Measurements from ENCODE around the gene REEP1. TPM values are rescaled to one million over a fixed set of nuclear protein-coding genes. Genes with fewer than 3 reads are reported as not detected.

The REEP1 gene
- total RNA-seq, 2 experiments from 2014 or later, result 0.11 TPM; not detected in 1

GRCh38 chr2:86224645-86225355 is 112.6 kb downstream of the REEP1 start:
- Mint-ChIP-seq H3K4me1 (peaks cover 17% of the 10 kb centered on the region), H3K36me3 (no peaks in the 10 kb centered on the region), H3K4me3 (no peak overlapping the region), H3K9me3 (no peaks in the 10 kb centered on the region), H3K27me3 (peaks cover 4% of the 10 kb centered on the region), H3K27ac (peak overlapping the region; percentile 94)
- POLR2A ChIA-PET, result interaction anchor here (1.8 kb wide), 1 partner anchor 217 kb away, joined by 14 read pairs; the partner anchor contains the start of gene KDM3A
- ATAC-seq (ENCODE audit: low read depth) (no peak), DNase-seq (no peak)

DNA sequence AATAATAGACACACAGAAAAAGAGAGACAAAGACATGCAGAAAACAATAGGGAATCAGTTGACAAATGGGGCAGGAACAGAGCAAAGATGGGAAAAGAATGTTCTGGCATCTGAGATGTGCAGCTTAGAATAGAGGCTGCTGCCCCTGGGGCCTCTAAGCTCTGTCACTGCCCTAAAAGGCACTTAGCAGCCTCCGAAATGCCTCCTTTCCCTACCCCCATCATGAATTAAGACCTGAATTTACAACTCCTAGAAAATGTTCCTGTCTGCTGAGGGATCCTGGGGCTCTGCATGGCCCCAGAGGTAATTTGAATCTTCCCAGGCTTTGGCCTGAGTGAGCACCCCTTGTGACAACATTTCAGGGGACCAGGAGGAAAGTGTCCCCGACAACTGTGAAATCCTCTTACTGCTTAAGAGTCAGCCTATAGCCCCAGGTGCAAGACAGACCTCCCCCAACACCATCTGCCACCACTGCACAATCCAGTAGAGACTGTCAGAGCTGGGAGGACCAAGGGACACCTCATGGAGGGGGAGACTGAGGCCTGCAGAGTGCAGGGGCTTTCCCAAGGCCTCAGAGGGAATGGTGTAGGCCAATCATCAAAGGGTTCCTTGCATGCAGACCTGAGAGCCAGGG is 113.4 kb downstream of the REEP1 start:
- DNase-seq (no peak), ATAC-seq (ENCODE audit: low read depth) (no peak)
- no peaks in the 10 kb centered on the region for H3K9me3 Mint-ChIP-seq
- H3K27ac Mint-ChIP-seq, result peak overlapping the region; percentile 80
- POLR2A ChIA-PET, result interaction anchor here (1.8 kb wide), 1 partner anchor 218 kb away, joined by 14 read pairs; the partner anchor contains the start of gene KDM3A
- peaks cover 4% of the 10 kb centered on the region for H3K27me3 Mint-ChIP-seq
- peaks cover 17% of the 10 kb centered on the region for H3K4me1 Mint-ChIP-seq
- no peak overlapping the region for H3K4me3 Mint-ChIP-seq
- no peaks in the 10 kb centered on the region for H3K36me3 Mint-ChIP-seq

GRCh38 chr2:86223140-86223926 is 114.1 kb downstream of the REEP1 start:
- no peak for DNase-seq
- peak overlapping the region; percentile 57 for H3K27ac Mint-ChIP-seq
- H3K4me3 Mint-ChIP-seq, result no peak overlapping the region
- peaks cover 4% of the 10 kb centered on the region for H3K27me3 Mint-ChIP-seq
- POLR2A ChIA-PET, result no interaction called here
- H3K4me1 Mint-ChIP-seq, result peaks cover 19% of the 10 kb centered on the region
- no peak for ATAC-seq (ENCODE audit: low read depth)
- no peaks in the 10 kb centered on the region for H3K36me3 Mint-ChIP-seq
- H3K9me3 Mint-ChIP-seq, result no peaks in the 10 kb centered on the region

DNA sequence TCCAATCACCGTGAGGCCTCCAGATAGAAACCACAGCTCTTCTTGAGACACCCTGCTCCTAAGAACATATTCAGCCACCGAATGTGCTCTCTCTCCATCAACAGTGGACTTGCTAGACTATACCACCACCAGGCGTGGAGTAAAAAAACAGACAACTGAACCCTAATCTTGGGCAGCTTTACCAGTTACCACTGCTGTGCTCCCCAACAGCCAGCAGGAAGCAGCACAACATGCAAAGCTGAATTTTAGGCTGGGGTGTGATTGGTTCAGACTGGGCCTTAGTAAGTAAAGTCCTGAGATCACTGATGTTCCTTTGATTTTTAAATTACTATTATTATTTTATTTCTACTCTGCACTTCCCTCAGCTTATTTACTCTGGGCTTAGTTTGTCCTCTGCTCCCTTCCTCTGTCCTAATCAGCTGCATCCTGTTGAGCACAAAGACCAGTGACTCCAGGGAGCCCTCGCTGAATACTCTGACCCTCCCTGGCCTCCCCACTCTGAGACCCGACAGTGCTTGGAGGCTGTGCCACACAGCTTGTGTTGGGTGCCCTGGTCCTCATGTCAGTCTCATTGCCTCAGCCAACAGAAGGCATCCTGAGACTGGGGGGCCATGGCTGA is 116.3 kb downstream of the REEP1 start:
- no peak overlapping the region for H3K4me3 Mint-ChIP-seq
- no peaks in the 10 kb centered on the region for H3K27me3 Mint-ChIP-seq
- peaks cover 7% of the 10 kb centered on the region for H3K36me3 Mint-ChIP-seq
- H3K4me1 Mint-ChIP-seq, result peaks cover 26% of the 10 kb centered on the region
- peaks cover 6% of the 10 kb centered on the region for H3K9me3 Mint-ChIP-seq
- peak; percentile 34 for ATAC-seq (ENCODE audit: low read depth)
- DNase-seq, result peak; percentile 71
- peak overlapping the region; percentile 33 for H3K27ac Mint-ChIP-seq
- POLR2A ChIA-PET, result interaction anchor here (0.8 to 1.3 kb wide), 2 partner anchors 21 to 147 kb away, joined by 3 to 5 read pairs; partner anchors contain the start of gene MRPL35

GRCh38 chr2:86219896-86220295 is 117.5 kb downstream of the REEP1 start:
- H3K27ac Mint-ChIP-seq, result no peak overlapping the region
- no peak overlapping the region for H3K4me3 Mint-ChIP-seq
- peaks cover 7% of the 10 kb centered on the region for H3K36me3 Mint-ChIP-seq
- DNase-seq (no peak), ATAC-seq (ENCODE audit: low read depth) (no peak)
- H3K27me3 Mint-ChIP-seq, result no peaks in the 10 kb centered on the region
- peaks cover 20% of the 10 kb centered on the region for H3K4me1 Mint-ChIP-seq
- peaks cover 6% of the 10 kb centered on the region for H3K9me3 Mint-ChIP-seq
- POLR2A ChIA-PET, result no interaction called here

- H3K9me3 Mint-ChIP-seq, result peaks cover 6% of the 10 kb centered on the region
- DNase-seq, result no peak
- POLR2A ChIA-PET, result no interaction called here
- peak overlapping the region; percentile 10 for H3K4me3 Mint-ChIP-seq
- no peaks in the 10 kb centered on the region for H3K27me3 Mint-ChIP-seq
- ATAC-seq (ENCODE audit: low read depth), result peak; percentile 66
- H3K36me3 Mint-ChIP-seq, result peaks cover 14% of the 10 kb centered on the region
- H3K4me1 Mint-ChIP-seq, result peaks cover 17% of the 10 kb centered on the region
- H3K27ac Mint-ChIP-seq, result peak overlapping the region; percentile 49
Observed at GRCh38 chr2:86218124-86218523, 119.3 kb downstream of the REEP1 start.

- POLR2A ChIA-PET, result interaction anchor here (0.5 kb wide), 1 partner anchor 94 kb away, joined by 3 read pairs; no protein-coding TSS in a partner anchor
- H3K4me1 Mint-ChIP-seq, result peaks cover 17% of the 10 kb centered on the region
- peaks cover 19% of the 10 kb centered on the region for H3K36me3 Mint-ChIP-seq
- DNase-seq (no peak), ATAC-seq (ENCODE audit: low read depth) (no peak)
- no peak overlapping the region for H3K27ac Mint-ChIP-seq
- H3K9me3 Mint-ChIP-seq, result peaks cover 6% of the 10 kb centered on the region
- H3K4me3 Mint-ChIP-seq, result no peak overlapping the region
- no peaks in the 10 kb centered on the region for H3K27me3 Mint-ChIP-seq
Observed at GRCh38 chr2:86216575-86217555, 120.6 kb downstream of the REEP1 start.

DNA sequence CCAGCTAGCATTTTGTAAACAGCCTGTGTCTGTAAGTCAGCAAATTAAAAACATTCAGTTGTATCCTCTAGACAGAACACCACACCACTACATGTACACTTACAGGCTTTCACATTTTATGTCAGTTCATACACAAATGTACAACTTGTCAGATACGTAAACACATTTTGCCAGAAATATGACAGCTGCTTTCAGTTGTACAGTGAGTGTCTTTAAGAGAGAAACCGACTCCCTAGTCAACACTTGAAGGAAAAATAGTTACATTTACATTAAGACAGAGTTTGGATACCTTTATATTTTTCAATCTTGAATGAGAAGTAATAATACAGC is 123.0 kb downstream of the REEP1 start:
- Mint-ChIP-seq H3K9me3 (peaks cover 6% of the 10 kb centered on the region), H3K36me3 (peaks cover 33% of the 10 kb centered on the region), H3K27ac (no peak overlapping the region), H3K27me3 (no peaks in the 10 kb centered on the region), H3K4me3 (no peak overlapping the region), H3K4me1 (peaks cover 14% of the 10 kb centered on the region)
- ATAC-seq (ENCODE audit: low read depth) (no peak), DNase-seq (no peak)
- POLR2A ChIA-PET, result interaction anchor here (0.6 to 1.3 kb wide), 2 partner anchors 19 to 72 kb away, joined by 3 to 7 read pairs; partner anchors contain the start of gene IMMT

- DNase-seq, result no peak
- Mint-ChIP-seq H3K4me1 (peaks cover 14% of the 10 kb centered on the region), H3K36me3 (peaks cover 34% of the 10 kb centered on the region), H3K27ac (no peak overlapping the region), H3K27me3 (no peaks in the 10 kb centered on the region), H3K4me3 (no peak overlapping the region), H3K9me3 (peaks cover 6% of the 10 kb centered on the region)
- no peak for ATAC-seq (ENCODE audit: low read depth)
- POLR2A ChIA-PET, result interaction anchor here (1.3 kb wide), 1 partner anchor 18 kb away, joined by 7 read pairs; the partner anchor contains the start of gene IMMT
Observed at GRCh38 chr2:86213699-86214502, 123.5 kb downstream of the REEP1 start.

DNA sequence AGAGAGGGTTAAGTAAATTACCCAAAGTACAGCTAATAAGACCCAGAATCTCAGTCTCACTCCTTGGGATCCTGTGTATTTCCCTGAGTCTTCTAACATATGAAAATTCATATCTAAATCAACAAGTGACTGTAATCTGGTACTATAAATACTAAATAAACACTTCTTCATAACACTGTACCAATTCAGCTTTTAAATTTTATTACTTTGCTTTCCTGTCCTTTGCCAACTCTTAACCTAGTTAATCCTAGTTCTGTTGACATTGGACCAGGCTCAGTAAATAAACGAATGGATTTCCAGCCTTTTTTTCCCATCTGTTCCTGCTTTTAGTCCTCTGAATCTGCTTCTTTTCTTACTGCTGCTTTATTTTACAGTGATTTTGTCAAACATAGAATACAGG is 124.4 kb downstream of the REEP1 start:
- POLR2A ChIA-PET, result no interaction called here
- DNase-seq (no peak), ATAC-seq (ENCODE audit: low read depth) (no peak)
- H3K27me3 Mint-ChIP-seq, result no peaks in the 10 kb centered on the region
- peaks cover 10% of the 10 kb centered on the region for H3K4me1 Mint-ChIP-seq
- no peak overlapping the region for H3K4me3 Mint-ChIP-seq
- H3K27ac Mint-ChIP-seq, result no peak overlapping the region
- peaks cover 36% of the 10 kb centered on the region for H3K36me3 Mint-ChIP-seq
- H3K9me3 Mint-ChIP-seq, result peaks cover 4% of the 10 kb centered on the region

DNA sequence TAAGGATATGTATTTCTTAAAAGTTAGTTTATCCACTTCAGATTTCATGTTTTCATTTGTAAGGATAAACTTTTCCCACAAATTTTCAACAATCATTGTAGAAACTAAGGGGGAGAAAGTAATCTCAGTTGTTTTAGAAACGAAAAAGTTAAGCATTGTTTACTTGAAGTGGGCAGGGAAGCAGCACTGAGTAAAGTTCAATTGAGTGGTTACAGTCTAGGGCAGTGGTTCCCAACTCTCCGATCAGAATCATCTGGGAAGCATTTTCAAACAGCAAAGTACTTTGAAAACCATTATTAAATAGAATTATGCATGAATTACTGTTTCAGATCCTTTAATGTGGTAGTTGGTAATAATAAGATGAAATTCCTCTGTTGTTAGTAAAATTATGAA is 125.6 kb downstream of the REEP1 start:
- H3K4me3 Mint-ChIP-seq, result no peak overlapping the region
- no peaks in the 10 kb centered on the region for H3K27me3 Mint-ChIP-seq
- no peak for ATAC-seq (ENCODE audit: low read depth)
- DNase-seq, result no peak
- POLR2A ChIA-PET, result no interaction called here
- peaks cover 6% of the 10 kb centered on the region for H3K4me1 Mint-ChIP-seq
- H3K36me3 Mint-ChIP-seq, result peaks cover 37% of the 10 kb centered on the region
- H3K9me3 Mint-ChIP-seq, result no peaks in the 10 kb centered on the region
- H3K27ac Mint-ChIP-seq, result no peak overlapping the region
